Mesendoderm (in vitro differentiated cells): Measurements from ENCODE around the gene FRMD4B.
A peak's percentile ranks its signal among the peaks of the same experiment; 100 is the strongest.

Experiments
- DNase-seq: peaks from one replicate; pipeline ENCODE4 v3.0.0; 2013
- H2AK5ac ChIP-seq: 2 replicates; pipeline ENCODE4 v1.6.1; 2013; ENCODE audit warnings: low read length, inconsistent platforms
- H2BK120ac ChIP-seq: 2 replicates; pipeline ENCODE4 v1.6.1; 2013; ENCODE audit warnings: low read depth, mild to moderate bottlenecking, low read length, moderate library complexity, mixed read lengths
- H2BK15ac ChIP-seq: replicated peaks from 2 replicates; pipeline ENCODE4 v1.6.1; 2013; ENCODE audit warnings: low read depth, mild to moderate bottlenecking, moderate library complexity
- H2BK5ac ChIP-seq: 2 replicates; pipeline ENCODE4 v1.6.1; 2013; ENCODE audit warnings: low read length, inconsistent platforms
- H3K18ac ChIP-seq: 2 replicates; pipeline ENCODE4 v1.6.1; 2013; ENCODE audit warnings: mild to moderate bottlenecking, low read length, mixed read lengths
- H3K23ac ChIP-seq: one replicate; pipeline ENCODE4 v1.6.1; 2013; ENCODE audit warnings: low read length
- H3K27ac ChIP-seq: 2 replicates; pipeline ENCODE4 v1.5.1; 2013; ENCODE audit warnings: low read depth, mild to moderate bottlenecking, inconsistent platforms, low read length, moderate library complexity
- H3K27me3 ChIP-seq: 2 replicates; pipeline ENCODE4 v1.6.1; 2013; ENCODE audit warnings: low read length, control low read depth, mild to moderate bottlenecking, inconsistent platforms; ENCODE audit not compliant: insufficient read depth, poor library complexity
- H3K36me3 ChIP-seq: 2 replicates; pipeline ENCODE4 v1.6.1; 2013; ENCODE audit warnings: low read length, inconsistent platforms; ENCODE audit not compliant: control insufficient read depth, insufficient read depth
- H3K4ac ChIP-seq: one replicate; pipeline ENCODE4 v1.6.1; 2013; ENCODE audit warnings: low read depth, mild to moderate bottlenecking, low read length, moderate library complexity
- H3K4me1 ChIP-seq: 2 replicates; pipeline ENCODE4 v1.6.1; 2013; ENCODE audit warnings: low read depth, low read length, inconsistent platforms; ENCODE audit not compliant: control insufficient read depth
- H3K4me2 ChIP-seq: 2 replicates; pipeline ENCODE4 v1.6.1; 2013; ENCODE audit warnings: low read length
- H3K4me3 ChIP-seq: 2 replicates; pipeline ENCODE4 v1.5.1; 2013; ENCODE audit warnings: mild to moderate bottlenecking, low read length
- H3K56ac ChIP-seq: one replicate; pipeline ENCODE4 v1.6.1; 2013; ENCODE audit warnings: low read length
- H3K79me1 ChIP-seq: 2 replicates; pipeline ENCODE4 v1.6.1; 2013; ENCODE audit warnings: low read length, inconsistent platforms
- H3K79me2 ChIP-seq: 2 replicates; pipeline ENCODE4 v1.6.1; 2013; ENCODE audit warnings: mild to moderate bottlenecking, low read length; ENCODE audit not compliant: control insufficient read depth, insufficient read depth
- H3K9ac ChIP-seq: 2 replicates; pipeline ENCODE4 v1.6.1; 2013; ENCODE audit warnings: low read length, inconsistent platforms
- H4K5ac ChIP-seq: one replicate; pipeline ENCODE4 v1.6.1; 2013; ENCODE audit warnings: low read length
- H4K8ac ChIP-seq: one replicate; pipeline ENCODE4 v1.6.1; 2013; ENCODE audit warnings: low read depth, mild to moderate bottlenecking, control low read depth, low read length, moderate library complexity
- WGBS: extraction: QIAGEN DNeasy Blood & Tissue Kit; methylation state at CpG from one replicate; pipeline ENCODE4 v1.1.7; 2013; ENCODE audit warnings: low lambda C conversion rate, missing lambda C conversion rate; ENCODE audit not compliant: insufficient coverage; ENCODE audit errors: extremely low coverage; 5-methylcytosine and 5-hydroxymethylcytosine counted together

FRMD4B gene

DNA sequence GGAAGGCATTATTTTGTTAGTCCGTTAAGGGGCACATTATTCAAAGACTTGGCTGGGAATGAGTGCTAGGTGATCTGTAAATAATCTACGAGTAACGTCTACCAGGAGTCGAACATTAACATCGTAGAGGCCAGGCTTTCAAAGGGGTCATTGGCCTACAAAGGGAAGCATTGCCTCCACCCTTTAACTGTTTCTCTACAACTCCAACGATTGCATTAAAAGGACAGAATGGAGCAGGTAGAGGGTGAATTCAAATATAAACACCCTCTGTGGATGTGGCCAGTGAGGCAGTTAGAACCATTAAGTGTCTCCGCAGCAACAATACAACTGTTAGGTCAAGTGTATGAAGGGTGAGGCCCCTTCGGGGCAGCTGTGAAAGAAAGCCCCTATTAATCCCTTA, 137.5 kb downstream of the FRMD4B start:
- H3K27me3 ChIP-seq: no peaks in the 10 kb centered on the region
- H3K4me3 ChIP-seq: no peak overlapping the region
- H3K9ac ChIP-seq: no peak overlapping the region
- H4K8ac ChIP-seq: no peak overlapping the region
- H3K56ac ChIP-seq: peak overlapping the region; percentile 57
- no peak overlapping the region for H2BK15ac ChIP-seq
- H3K4ac ChIP-seq: no peak overlapping the region
- H3K27ac ChIP-seq: no peak overlapping the region
- no peaks in the 10 kb centered on the region for H3K36me3 ChIP-seq
- H3K23ac ChIP-seq: peak overlapping the region; percentile 32
- H3K4me2 ChIP-seq: no peak overlapping the region
- no peak overlapping the region for H3K18ac ChIP-seq
- H3K79me1 ChIP-seq: no peaks in the 10 kb centered on the region
- peaks cover 9% of the 10 kb centered on the region for H3K4me1 ChIP-seq
- H2BK120ac ChIP-seq: no peak overlapping the region
- no peak overlapping the region for H2AK5ac ChIP-seq
- no CpG with 5 or more reads among the region's 8 CpGs for WGBS
- H2BK5ac ChIP-seq: no peak overlapping the region
- peak; percentile 18 for DNase-seq
- H3K79me2 ChIP-seq: no peaks in the 10 kb centered on the region
- H4K5ac ChIP-seq: no peak overlapping the region

DNA sequence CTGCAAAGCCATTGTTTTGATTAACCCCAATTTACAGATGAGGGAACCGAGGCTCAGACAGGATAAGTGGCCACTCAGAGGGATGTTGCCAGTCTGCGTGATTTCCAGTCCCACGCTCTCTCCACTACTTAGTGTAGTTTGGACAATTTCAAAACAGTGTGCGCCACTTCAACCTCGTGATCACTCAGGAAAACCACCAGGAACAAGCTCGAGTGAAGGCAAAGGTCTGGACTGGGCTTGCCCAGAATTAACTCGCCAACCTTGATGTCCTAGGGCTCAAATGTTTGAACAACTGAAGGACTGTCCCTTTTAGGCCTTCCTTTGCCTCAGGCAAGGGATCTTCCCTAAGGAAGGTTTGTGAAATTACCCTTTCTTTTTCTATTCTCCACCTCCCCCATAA, 139.3 kb downstream of the FRMD4B start:
- Histone ChIP-seq H2BK15ac (no peak overlapping the region), H2BK120ac (no peak overlapping the region), H3K4me1 (peaks cover 12% of the 10 kb centered on the region), H3K4ac (no peak overlapping the region), H3K23ac (no peak overlapping the region), H3K27ac (no peak overlapping the region), H3K79me1 (no peaks in the 10 kb centered on the region), H3K27me3 (no peaks in the 10 kb centered on the region), H3K36me3 (no peaks in the 10 kb centered on the region), H3K4me2 (no peak overlapping the region), H3K9ac (no peak overlapping the region), H3K79me2 (no peaks in the 10 kb centered on the region), H4K8ac (no peak overlapping the region), H3K18ac (no peak overlapping the region), H2AK5ac (no peak overlapping the region), H3K4me3 (no peak overlapping the region), H3K56ac (no peak overlapping the region), H2BK5ac (no peak overlapping the region), H4K5ac (no peak overlapping the region)
- DNase-seq: peak; percentile 25
- WGBS: no CpG with 5 or more reads among the region's 7 CpGs

DNA sequence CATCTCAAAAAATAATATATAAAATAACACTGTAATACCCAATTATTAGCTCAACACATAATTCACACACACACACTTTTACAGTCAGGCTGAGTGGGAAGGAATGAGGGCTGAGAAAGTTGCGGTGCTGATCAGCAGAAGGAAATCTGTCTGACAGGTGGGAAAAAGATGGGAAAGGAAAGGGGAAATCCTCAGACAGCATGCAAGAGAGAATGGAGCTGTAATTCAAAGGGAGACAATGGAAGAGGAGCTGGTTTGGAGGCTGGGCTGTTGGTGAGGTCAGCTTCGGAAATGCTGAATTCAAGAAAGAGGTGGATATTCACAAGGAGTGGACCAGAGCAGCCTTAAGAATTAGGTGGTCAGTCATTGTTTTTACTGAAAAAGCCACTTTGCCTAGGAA, 141.8 kb downstream of the FRMD4B start:
- H2BK15ac ChIP-seq: no peak overlapping the region
- no peaks in the 10 kb centered on the region for H3K79me2 ChIP-seq
- peak overlapping the region; percentile 33 for H2BK120ac ChIP-seq
- H3K4ac ChIP-seq: peak overlapping the region; percentile 71
- H3K9ac ChIP-seq: no peak overlapping the region
- peaks cover 17% of the 10 kb centered on the region for H3K4me1 ChIP-seq
- H3K56ac ChIP-seq: peak overlapping the region; percentile 9
- H3K36me3 ChIP-seq: no peaks in the 10 kb centered on the region
- no CpG with 5 or more reads among the region's 2 CpGs for WGBS
- no peak overlapping the region for H3K4me3 ChIP-seq
- H3K23ac ChIP-seq: no peak overlapping the region
- H2AK5ac ChIP-seq: no peak overlapping the region
- peak overlapping the region; percentile 97 for H3K18ac ChIP-seq
- no peaks in the 10 kb centered on the region for H3K27me3 ChIP-seq
- no peak overlapping the region for H3K4me2 ChIP-seq
- no peak overlapping the region for H2BK5ac ChIP-seq
- no peaks in the 10 kb centered on the region for H3K79me1 ChIP-seq
- H4K8ac ChIP-seq: peak overlapping the region; percentile 56
- H4K5ac ChIP-seq: no peak overlapping the region
- DNase-seq: peak; percentile 72
- peak overlapping the region; percentile 66 for H3K27ac ChIP-seq

DNA sequence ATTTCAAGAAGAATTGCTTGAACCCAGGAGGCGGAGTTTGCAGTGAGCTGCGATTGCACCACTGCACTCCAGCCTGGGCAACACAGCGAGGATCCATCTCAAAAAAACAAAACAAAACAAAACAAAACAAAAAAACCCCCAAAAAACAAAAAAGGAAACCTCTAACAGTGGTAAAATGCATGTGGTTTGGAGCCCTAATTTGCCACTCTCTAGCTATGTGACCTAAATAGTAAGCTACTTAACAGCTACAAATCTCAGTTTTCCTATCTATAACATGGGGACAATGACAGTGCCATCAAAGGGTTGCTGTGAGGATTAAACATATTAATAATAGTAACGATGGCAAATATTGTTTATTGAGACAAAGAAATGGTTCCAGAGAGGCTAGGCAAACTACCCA, 144.1 kb downstream of the FRMD4B start:
- no peak overlapping the region for H2AK5ac ChIP-seq
- no CpG with 5 or more reads among the region's 4 CpGs for WGBS
- no peak overlapping the region for H4K8ac ChIP-seq
- no peaks in the 10 kb centered on the region for H3K36me3 ChIP-seq
- H3K79me2 ChIP-seq: no peaks in the 10 kb centered on the region
- peaks cover 14% of the 10 kb centered on the region for H3K4me1 ChIP-seq
- peak overlapping the region; percentile 92 for H2BK120ac ChIP-seq
- DNase-seq: no peak
- H3K56ac ChIP-seq: peak overlapping the region; percentile 42
- no peak overlapping the region for H3K9ac ChIP-seq
- H3K27ac ChIP-seq: peak overlapping the region; percentile 87
- peak overlapping the region; percentile 36 for H3K4ac ChIP-seq
- no peak overlapping the region for H3K23ac ChIP-seq
- H3K4me3 ChIP-seq: no peak overlapping the region
- no peaks in the 10 kb centered on the region for H3K27me3 ChIP-seq
- H3K79me1 ChIP-seq: no peaks in the 10 kb centered on the region
- H4K5ac ChIP-seq: no peak overlapping the region
- peak overlapping the region; percentile 98 for H3K18ac ChIP-seq
- no peak overlapping the region for H2BK5ac ChIP-seq
- H3K4me2 ChIP-seq: no peak overlapping the region
- no peak overlapping the region for H2BK15ac ChIP-seq

DNA sequence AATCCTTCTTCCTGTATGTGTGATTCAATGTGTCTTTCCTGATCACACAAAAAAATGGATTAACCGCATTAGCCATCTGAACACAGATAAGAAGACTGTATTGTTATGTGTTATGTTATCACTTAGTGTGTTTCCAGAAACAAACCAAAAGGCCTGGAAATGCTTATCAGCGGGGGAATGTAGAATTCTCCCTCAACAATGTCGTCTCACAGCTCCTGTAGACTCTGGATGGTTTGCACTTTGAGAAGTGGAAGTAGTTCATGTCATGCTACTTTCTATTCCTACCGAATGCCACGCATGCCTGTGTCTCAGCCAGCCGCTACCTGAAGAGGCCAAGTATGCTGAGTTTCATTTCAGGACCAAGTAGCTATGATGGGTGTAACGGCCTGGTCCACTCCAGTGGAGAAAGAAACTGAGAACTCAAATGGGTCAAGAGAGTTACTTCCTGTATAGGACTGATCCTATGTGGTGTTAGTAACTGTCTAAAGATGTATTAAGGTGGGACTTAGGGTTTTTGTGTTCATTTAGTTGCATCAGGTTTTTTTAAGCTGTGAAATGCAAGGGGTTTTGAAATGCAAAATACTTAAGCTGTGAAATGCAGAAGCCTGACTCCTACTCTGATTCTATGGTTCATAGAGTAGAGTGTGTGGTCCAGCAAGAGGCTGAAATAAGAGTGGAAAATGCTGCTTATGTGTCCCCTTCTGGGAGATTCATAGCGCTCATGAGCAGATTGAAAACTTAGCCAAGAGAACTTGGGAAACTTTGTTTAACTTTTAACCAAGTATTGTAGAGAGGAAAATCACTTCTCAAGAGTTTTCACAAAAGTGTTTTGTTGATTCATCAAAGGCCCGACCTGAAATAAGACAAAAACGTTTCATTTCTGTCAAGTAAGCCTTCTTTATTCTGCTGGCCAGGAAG, 145.0 kb downstream of the FRMD4B start:
- H3K4ac ChIP-seq: peak overlapping the region; percentile 36

More for the DNA sequence above, 145.0 kb downstream of the FRMD4B start:
- no peak overlapping the region for H3K9ac ChIP-seq
- no peaks in the 10 kb centered on the region for H3K79me2 ChIP-seq
- peak overlapping the region; percentile 87 for H3K18ac ChIP-seq
- H3K56ac ChIP-seq: peak overlapping the region; percentile 39
- no peaks in the 10 kb centered on the region for H3K79me1 ChIP-seq
- no peak overlapping the region for H3K23ac ChIP-seq
- peak overlapping the region; percentile 38 for H2BK5ac ChIP-seq
- DNase-seq: peak; percentile 91
- no peak overlapping the region for H4K8ac ChIP-seq
- peak overlapping the region; percentile 92 for H2BK120ac ChIP-seq
- H3K36me3 ChIP-seq: no peaks in the 10 kb centered on the region
- peak overlapping the region; percentile 64 for H2BK15ac ChIP-seq
- H4K5ac ChIP-seq: no peak overlapping the region
- peaks cover 16% of the 10 kb centered on the region for H3K4me1 ChIP-seq
- no peak overlapping the region for H3K4me3 ChIP-seq
- H3K27me3 ChIP-seq: no peaks in the 10 kb centered on the region
- no peak overlapping the region for H3K4me2 ChIP-seq
- WGBS: no CpG with 5 or more reads among the region's 10 CpGs
- peak overlapping the region; percentile 87 for H3K27ac ChIP-seq
- H2AK5ac ChIP-seq: no peak overlapping the region
